Endometrial microvascular endothelial cells (primary cell): ENCODE measurements around the gene ICOS. TPM values are rescaled to one million over a fixed set of nuclear protein-coding genes. Genes with fewer than 3 reads are reported as not detected.
"Not testable (repeated sequence)": the region's sequence is repeated elsewhere in the genome, so short reads cannot be mapped to it uniquely, and the experiment has no call there.

Source experiments
- in situ Hi-C: cut with HindIII; loops from 2 replicates; pipeline ENCODE4 v1.10.0; 2017; ENCODE audit warnings: low sequenced_read_pairs, low pct_unique_long_range_greater_than_20kb; ENCODE audit errors: inconsistent ontology term
- total RNA-seq: library from RNA; depleted of rRNA; stranded (reverse); fragments of >200 nt; gene quantifications from one replicate; pipeline ENCODE4 v1.2.3, GENCODE V29; 2015; ENCODE audit errors: inconsistent ontology term

Gene ICOS
- total RNA-seq, 1 donor from 2014 or later: not detected

DNA sequence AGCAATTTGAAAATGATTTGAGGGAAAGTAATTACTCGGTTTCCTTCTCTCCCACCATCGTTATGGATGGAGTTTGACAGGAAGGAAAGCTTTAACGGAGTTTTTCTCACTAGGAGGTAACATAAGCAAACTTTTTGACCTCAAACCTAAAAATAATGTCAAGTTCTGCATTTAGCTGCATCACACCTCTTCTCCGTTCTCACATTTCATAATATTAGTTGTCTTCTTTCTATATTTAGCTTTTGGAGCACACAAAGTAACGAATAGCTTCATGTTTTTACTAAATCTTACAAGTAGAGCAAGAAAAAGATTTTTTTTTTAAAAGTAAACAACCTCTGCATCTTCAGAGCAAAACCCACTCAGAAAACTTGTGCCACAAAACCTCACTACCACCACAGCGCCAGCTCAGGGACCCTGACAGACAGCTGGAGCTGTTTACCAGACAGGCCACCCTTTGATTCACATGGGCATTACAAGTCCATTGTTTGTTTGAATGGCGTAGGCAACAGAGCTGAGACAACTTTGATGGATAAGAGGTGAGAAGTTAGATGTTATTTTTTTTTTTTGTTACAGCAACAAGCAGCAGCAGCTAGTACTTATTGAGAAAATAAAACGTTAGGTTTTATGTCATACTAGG, 21.9 kb upstream of the ICOS start:
- in situ Hi-C loops: no loop called here

DNA sequence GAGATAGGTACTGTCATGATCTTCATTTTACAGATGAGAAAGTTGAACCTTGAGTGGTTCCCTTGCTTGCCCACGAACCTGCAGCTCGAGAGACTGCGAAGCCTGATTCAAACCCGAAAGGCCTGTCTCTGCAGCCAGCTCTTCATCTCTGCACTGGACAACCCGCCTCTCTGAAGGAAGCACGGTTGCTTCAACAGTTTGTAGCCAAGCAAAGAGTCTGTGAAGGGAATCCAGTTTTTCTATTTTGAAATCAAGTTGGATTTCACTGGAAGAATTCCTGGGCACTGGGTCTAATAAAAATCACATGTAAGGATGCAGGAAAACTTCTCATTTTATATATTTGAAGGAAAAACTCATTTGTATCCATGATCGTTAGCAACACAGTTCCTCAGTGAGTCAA, 21.3 kb upstream of the ICOS start:
- in situ Hi-C loops: no loop called here

DNA sequence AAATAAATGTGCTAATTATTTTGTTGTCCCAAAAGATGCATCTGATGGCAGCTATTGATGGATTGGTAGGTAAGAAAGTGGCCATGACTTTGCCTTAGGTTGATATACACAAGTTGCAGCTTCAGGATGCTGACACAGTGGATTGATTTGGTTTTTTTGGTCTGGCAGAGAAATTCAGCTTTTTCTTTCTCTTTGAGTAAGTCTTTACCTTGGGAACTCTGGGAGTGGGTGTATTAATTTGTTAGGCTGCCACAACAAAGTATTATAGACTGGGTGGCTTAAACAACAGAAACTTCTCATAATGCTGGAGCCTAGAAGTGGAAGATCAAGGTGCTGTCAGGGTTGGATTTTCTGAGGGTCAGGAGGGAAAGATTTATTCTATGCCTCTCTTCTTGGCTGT, 19.8 kb upstream of the ICOS start:
- in situ Hi-C loops: no loop called here

DNA sequence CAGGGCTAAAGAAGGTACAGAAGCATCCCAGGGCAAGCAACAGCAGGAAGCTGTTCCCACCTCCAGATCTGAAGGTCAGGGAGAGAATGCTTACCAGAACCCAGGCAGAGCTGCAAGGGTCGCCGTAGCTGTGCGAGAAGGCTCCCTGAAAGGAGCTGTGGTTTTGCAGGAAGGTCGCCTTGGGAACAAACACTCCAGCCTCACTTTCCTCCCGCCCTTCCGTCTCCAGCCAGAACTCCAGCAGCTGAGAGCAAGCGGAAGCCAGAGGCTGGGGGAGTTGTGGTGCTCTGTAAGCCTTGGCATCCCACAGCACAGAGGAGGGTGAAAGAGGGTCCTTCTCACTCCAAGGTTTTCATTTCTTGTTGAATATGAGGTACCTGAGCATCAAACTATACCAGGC, 18.3 kb upstream of the ICOS start:
- in situ Hi-C loops: no loop called here

DNA sequence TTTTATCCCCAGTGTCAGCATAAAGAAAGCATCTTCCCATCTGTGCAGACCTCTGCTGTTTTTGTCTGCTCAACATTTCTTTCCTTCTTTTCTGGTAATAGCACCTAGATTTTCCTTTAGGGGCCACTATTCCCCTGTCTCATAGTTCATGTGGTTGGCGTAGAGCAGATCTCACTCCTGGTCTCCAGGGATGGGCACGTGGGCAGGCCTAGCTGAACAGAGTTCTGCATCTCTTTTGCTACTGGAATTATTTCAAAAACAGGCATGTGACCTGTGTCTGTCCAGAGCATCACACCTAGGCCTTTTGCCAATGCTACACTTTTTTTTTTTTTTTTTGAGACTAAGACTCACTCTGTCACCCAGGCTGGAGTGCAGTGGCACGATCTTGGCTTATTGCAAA, 17.7 kb upstream of the ICOS start:
- in situ Hi-C loops: no loop called here

DNA sequence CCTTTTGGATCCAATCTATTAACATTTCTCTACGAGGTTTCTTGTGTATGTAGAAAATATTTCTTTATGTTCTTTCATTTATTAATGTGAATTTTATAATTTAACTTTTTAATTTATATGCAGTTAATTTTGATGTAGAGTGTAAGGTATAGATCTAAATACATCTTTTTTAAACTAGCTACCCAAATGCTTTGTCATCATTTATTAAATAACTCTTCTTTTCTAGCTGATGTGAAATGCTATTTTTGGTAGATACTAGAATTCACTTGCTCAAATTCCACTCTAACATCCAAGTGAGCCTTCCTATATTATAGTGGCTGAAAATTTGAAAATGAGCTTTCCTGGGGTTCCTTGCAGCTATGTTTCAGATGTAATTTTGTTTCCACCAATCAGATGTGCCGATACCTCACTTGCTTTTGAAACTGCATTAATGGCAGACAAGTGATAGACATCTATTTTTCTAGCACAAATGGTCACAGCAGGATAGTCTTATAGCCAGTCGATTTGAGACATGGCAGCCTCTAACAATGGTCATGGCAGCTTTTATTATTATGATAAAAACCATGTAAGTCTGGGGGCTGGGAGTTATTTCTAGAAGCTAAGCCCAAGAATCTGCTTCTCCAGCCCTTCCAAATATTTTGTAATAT, 10.9 kb upstream of the ICOS start:
- in situ Hi-C loops: no loop called here

DNA sequence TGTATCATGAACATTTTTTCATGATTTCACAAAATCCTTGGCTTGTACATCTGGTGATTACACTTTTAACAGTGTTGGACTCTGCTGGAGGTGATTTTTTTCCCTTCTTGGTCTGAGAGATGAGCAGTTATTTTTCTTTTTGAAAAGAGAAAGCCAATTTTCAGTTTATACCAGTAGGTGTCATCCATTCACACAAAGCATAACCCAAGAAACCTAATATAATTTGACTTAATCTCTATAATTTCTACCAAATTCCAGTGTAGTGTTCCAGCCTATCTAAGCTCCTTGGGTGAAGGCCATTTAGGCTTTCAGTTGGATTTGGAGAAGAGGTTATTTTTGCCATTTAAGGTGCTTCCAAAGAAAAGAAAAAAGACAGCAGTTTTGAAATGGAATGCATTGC, 7.7 kb upstream of the ICOS start:
- in situ Hi-C loops: no loop called here

DNA sequence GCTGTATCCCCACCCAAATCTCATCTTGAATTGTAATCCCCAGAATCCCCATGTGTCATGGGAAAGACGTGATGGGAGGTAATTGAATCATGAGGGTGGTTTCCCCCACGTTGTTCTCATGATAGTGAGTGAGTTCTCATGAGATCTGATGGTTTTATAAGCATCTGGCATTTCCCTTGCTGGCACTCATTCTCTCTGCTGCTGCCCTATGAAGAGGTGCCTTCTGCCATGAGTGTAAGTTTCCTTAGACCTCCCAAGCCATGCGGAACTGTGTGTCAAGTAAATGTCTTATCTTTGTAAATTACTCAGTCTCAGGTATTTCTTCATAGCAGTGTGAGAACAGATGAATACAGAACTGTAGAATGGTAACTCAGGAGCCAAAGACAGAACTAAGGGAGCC, 5.3 kb upstream of the ICOS start:
- in situ Hi-C loops: not testable (repeated sequence)

DNA sequence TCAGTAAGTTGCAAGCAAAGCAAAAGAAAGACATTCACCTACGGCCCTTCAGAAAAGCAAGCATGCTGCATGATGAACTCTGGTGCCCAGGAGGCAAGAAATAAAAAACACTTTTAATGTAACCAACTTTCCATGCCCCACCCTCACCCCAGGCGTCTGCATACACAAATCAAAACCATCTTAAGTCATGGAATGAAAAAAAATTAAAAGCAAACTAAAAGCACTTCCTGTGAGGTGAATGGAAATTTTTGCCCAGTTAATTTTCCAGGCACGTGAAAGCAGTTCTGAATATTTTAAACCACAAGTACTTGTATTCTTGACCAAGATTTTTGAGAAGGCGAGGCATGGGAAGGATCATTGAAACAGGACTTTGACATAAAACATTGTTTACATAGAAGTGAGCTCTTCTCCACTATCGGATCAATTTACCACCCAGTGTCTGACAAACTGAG, 2.5 kb upstream of the ICOS start:
- in situ Hi-C loops: no loop called here

DNA sequence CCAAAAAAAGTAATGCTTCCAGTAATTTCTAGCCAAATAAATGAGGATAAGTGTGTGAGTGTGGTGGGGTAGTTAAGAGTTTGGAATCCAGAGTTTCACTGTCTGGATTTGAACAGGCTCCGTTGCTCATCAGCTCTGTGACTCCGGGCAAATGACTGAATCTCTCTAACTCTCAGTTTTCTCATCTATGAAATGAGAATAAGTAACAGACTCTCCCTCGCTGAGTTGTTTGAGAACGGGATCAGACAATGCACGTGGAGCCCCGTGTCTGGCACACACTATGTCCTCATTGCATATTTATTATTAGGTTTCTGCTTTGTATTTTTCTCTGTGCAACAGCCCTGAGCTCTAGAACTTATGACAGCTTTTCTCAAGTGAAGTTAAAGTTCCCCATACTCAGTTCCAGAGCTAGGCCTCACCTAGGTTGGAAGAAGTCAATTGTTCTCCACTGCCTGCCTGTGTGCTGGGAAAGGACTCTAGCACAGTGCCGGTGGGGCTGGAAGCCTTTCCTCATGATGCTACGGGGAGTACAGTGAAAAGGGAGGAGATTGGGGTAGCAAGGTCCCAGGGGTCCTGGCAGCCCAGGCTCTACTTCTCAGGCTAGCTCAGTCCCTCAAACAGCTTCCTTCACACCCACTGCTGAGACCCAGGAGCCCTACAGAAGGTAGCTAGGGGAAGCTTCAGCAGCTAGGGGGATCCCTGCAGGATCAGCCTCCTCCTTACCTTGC, 1.7 kb upstream of the ICOS start:
- in situ Hi-C loops: no loop called here

DNA sequence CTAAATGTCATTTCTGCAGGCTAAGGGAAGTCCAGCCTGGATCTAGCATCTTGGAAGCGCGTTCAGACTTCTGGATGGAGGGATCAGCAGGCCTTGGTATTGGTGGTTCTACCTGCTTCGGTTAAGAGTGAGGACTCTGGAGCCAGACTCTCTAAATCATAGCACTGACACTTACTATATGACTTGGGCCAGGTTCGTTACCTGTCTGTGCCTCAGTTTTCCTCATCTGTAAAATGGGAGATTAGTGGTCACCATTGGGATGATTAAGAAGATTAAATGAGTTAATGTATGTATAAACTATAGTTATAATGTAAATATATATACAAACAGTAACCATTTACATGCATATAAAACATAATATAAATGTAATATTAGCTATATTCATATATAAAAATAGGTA, 995 bp upstream of the ICOS start:
- in situ Hi-C loops: no loop called here

DNA sequence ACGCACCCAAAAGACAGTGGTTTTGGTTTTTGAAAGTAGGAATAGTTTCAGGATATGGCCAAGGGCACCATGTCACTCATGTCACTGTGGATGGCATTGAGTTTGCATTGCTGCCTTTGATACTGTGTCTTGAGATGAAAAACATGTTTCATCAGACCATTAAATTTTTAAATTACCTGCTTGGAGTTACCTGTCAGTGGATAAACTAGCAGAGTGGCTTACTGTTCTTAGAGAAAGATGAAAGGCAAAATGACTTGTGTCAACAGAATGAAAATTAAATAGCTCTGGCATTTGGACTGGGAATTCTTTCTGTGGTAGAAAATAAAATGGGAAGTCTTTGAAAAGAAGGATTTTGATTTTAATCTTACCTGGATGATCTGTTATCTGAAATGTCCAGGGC, 386 bp downstream of the ICOS start:
- in situ Hi-C loops: no loop called here

DNA sequence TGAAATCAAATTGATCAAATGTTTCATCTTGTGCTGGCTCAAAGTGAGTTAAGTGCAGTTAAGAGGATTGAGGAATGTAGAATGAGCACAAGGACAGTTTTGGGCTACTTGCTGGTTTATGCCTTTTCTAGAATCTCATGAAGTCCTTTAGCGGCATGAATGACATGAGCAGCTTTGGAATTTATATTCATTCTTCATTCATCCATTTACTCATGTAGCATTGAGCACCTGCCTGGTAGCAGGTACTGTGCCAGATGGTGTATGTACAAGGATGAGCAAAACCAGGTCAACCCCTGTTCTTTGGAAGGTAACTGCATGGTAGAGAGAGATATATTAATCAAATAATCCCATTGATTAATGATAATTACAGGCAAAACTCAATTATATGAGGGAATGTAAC, 1.2 kb downstream of the ICOS start:
- in situ Hi-C loops: no loop called here

DNA sequence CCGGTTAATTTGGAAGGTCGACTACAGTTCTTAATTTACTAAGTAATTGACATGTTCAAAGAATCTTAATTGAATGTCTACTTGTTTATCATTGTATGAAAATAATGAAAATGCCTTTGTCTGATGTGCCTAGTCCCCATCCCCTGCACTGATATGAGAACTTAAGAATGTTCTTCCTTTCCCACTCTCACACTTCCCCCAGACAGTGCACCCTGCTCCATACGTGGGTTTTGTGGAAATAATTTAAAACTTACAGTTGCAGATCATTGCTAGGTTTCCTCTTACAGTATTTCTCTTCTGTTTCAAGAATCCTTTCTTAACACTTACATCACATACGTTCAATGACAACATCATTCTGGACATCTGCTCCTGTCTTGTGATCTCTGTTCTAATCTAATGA, 3.5 kb downstream of the ICOS start:
- in situ Hi-C loops: no loop called here

DNA sequence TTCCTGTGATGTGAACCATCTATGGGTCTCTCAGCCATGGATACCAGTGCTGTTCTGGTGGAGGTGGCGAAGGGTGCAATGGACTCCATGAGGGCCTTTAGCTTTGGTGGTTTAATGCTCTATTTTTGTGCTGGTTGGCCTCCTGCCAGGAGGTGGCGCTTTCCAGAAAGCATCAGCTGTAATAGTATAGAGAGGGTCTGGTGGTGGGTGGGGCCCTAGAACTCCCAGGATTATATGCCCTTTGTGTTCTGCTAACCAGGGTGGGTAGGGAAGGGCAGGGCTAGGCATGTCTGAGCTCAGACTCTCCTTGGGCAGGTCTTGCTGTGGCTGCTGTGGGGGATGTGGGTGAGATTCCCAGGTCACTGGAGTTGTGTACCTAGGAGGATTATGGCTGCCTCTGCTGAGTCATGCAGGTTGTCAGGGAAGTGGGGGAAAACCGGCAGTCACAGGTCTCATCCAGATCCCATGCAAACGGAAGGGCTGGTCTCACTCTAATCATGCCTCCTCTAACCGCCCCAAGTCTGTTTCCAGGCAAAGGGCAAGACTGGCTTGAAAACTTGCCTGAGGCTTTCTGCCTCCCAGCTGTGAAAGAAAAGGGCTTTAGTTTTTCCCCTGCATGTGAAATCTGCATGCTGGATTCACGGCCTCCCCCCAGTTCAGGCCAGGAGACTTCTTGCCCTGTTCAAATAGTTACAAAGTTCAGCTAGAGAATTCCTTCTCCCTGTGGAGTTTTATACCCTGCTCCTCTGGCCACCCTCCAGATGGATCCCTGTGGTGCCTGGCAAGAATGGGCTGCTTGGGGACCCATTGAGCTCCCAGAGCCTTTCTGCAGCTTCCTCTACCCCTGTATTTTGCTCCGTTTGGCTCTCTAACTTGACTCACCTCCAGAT, 7.2 kb downstream of the ICOS start:
- in situ Hi-C loops: not testable (repeated sequence)

DNA sequence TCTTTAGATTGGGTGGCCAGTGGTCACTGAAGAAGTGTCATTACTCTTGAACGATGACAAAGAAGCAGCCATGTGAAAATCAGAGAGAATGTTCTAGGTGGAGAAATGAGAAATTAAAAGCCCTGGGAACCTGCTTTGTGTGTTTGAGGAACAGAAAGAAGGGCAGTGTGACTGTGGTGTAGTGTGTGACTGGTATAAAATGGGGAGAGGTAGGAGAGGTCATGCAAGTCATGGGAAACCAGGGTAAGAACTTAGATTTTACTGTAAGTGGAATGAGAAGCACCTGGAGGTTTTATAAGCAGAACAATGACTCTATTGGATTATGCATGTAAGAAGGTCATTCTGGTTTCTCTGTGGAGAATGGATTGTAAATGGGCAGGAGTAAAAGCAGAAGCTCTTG, 12.2 kb downstream of the ICOS start:
- in situ Hi-C loops: no loop called here

DNA sequence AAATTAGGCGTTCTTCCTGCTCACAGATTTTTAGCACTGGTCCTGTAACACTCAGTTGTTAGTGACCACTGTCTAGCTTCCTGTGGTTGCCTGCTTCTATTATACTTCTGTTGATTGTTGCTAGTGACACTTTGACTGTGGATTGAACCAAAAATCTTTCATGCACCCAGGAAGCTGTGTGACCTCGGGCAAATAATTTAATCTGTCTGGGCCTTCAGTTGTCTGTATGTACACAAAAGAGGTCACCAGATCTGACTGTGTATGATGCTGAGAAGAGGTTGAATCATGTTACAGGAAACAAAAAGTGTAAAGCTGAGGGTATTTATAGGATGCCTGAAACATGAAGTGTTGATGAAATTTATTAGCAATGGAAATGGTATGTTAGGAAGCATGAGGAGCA, 12.7 kb downstream of the ICOS start:
- in situ Hi-C loops: no loop called here

DNA sequence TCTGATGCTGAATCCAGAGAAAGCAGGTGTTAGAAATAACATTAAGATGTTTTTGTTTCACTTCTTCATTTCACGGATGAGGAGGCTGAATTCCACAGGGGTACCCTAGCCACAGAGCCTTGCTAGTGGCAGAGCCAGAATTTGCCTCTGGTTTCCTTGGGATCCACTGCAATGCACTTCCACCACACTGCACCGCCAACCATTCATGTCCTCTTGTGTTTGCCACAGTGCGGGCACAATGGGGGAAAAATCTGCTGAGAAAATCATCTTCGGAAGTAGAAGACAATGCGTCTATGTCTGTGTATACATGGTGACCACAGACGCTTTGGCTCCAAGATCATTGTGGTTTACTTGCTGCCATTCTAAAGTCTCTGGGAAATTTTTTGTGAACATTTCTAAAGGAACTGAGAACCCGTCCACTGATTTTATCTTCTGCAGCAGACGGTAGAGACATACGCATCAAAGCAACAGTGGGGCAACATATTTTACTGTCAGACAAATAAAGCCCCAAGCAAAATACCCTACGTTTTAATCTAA, 14.9 kb downstream of the ICOS start:
- in situ Hi-C loops: no loop called here

DNA sequence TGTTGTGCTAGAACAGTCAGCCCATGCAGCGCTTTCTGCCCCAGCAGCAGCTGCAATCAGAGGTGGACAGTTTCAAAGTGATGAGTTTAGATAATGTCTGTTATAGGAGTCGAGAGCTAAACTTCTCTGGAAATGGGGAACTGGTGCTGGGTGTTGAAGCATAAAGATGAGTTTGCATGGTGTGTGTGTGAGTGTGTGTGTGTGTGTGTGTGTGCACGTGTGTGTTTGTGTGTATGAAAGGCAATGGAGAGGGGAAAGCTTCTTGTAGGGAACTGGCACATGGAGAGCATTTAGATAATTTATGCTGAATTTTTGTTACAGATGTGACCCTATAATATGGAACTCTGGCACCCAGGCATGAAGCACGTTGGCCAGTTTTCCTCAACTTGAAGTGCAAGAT, 22.7 kb downstream of the ICOS start:
- in situ Hi-C loops: no loop called here
